ENCODE data around the gene CNDP2.
"Not testable (repeated sequence)": the region's sequence is repeated elsewhere in the genome, so short reads cannot be mapped to it uniquely, and the experiment has no call there.

DNA sequence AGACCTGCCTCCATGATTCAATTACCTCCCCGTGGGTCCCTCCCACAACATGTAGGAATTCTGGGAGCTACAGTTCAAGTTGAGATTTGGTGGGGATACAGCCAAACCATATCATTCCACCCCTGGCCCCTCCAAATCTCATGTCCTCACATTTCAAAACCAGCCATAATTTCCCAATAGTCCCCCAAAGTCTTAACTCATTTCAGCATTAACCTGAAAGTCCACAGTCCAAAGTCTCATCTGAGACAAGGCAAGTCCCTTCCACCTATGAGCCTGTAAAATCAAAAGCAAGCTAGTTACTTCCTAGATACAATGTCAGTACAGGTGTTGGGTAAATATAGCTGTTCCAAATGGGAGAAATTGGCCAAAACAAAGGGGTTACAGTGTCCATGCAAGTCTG is 69.0 kb downstream of the CNDP2 start:
- TF ChIP-seq, protein P1, sequence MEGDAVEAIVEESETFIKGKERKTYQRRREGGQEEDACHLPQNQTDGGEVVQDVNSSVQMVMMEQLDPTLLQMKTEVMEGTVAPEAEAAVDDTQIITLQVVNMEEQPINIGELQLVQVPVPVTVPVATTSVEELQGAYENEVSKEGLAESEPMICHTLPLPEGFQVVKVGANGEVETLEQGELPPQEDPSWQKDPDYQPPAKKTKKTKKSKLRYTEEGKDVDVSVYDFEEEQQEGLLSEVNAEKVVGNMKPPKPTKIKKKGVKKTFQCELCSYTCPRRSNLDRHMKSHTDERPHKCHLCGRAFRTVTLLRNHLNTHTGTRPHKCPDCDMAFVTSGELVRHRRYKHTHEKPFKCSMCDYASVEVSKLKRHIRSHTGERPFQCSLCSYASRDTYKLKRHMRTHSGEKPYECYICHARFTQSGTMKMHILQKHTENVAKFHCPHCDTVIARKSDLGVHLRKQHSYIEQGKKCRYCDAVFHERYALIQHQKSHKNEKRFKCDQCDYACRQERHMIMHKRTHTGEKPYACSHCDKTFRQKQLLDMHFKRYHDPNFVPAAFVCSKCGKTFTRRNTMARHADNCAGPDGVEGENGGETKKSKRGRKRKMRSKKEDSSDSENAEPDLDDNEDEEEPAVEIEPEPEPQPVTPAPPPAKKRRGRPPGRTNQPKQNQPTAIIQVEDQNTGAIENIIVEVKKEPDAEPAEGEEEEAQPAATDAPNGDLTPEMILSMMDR (IDR thresholded peaks at IDR 0.05): not testable (repeated sequence)
- not testable (repeated sequence) for TF ChIP-seq EZH2 (IDR thresholded peaks at IDR 0.05)

Data from neural progenitor cell (in vitro differentiated cells).